ENCODE data around the gene ORAI1.

GRCh38 chr12:121656122-121656521, 29.8 kb downstream of the ORAI1 start:
- TF ChIP-seq, protein P1, sequence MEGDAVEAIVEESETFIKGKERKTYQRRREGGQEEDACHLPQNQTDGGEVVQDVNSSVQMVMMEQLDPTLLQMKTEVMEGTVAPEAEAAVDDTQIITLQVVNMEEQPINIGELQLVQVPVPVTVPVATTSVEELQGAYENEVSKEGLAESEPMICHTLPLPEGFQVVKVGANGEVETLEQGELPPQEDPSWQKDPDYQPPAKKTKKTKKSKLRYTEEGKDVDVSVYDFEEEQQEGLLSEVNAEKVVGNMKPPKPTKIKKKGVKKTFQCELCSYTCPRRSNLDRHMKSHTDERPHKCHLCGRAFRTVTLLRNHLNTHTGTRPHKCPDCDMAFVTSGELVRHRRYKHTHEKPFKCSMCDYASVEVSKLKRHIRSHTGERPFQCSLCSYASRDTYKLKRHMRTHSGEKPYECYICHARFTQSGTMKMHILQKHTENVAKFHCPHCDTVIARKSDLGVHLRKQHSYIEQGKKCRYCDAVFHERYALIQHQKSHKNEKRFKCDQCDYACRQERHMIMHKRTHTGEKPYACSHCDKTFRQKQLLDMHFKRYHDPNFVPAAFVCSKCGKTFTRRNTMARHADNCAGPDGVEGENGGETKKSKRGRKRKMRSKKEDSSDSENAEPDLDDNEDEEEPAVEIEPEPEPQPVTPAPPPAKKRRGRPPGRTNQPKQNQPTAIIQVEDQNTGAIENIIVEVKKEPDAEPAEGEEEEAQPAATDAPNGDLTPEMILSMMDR (IDR thresholded peaks at IDR 0.05), result no peak
- TF ChIP-seq POLR2A (IDR thresholded peaks at IDR 0.05) (no peak), POLR2AphosphoS5 (IDR thresholded peaks at IDR 0.05) (no peak), EP300 (IDR thresholded peaks at IDR 0.05) (no peak)
